NB4 (cell line): ENCODE data around the gene ALDOB.

Experiments
- CTCF ChIP-seq: IDR thresholded peaks from one replicate; pipeline ENCODE4 v1.5.1; 2012; ENCODE audit warnings: low read depth, low read length
- POLR2A ChIP-seq: IDR thresholded peaks from 2 replicates; pipeline ENCODE4 v1.6.1; 2011; ENCODE audit warnings: mild to moderate bottlenecking; ENCODE audit not compliant: insufficient read length; ENCODE audit errors: extremely low read depth

- TF ChIP-seq CTCF (no peak), POLR2A (no peak)
Measured at GRCh38 chr9:101417977-101418376, 17.6 kb downstream of the ALDOB start.
